Neural progenitor cell (in vitro differentiated cells): ENCODE results near the gene MSANTD1.

Experiments
- CTCF ChIP-seq: fragments of 200-600 bp; sonication (generic); IDR thresholded peaks from 2 replicates; pipeline ENCODE4 v1.5.1; 2017; ENCODE audit warnings: antibody characterized with exemption, mild to moderate bottlenecking
- EZH2 ChIP-seq: fragments of 200-600 bp; sonication (generic); IDR thresholded peaks from 2 replicates; pipeline ENCODE4 v1.6.1; 2017; ENCODE audit warnings: antibody characterized with exemption, mild to moderate bottlenecking, moderate library complexity

- TF ChIP-seq CTCF (no peak), EZH2 (no peak)
Measured at GRCh38 chr4:3229964-3230363, 19.0 kb upstream of the MSANTD1 start.
